ENCODE measurements around the gene EIF2AK2.

EIF2AK2 gene

GRCh38 chr2:37168217-37168981 lies 11.6 kb upstream of the EIF2AK2 start:
- DNase-seq = peak; percentile 53

DNA sequence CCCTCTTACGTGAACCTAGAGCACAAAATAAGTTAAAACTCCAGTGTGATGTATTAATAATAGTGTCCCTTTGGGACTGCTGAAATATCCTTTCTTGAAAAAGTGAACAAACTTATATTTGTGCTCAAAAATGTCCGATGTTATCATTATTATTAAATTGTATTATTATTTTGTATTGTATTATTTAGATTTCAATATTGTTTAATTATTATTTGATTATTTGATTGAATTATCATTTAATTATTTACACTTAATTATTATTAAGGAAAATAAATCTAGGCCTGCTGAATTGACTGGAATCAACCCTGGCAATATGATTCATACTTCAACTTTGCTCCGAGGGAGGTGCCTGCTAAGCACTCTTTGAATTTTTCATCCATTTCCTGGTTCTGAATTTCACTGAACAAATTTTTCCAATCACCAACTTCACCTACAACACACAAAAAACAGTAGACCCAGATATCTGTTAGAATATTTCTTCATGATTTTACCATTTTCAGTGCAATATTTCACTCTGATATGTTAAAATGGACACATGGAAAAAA lies 10.9 kb upstream of the EIF2AK2 start:
- DNase-seq = no peak

DNA sequence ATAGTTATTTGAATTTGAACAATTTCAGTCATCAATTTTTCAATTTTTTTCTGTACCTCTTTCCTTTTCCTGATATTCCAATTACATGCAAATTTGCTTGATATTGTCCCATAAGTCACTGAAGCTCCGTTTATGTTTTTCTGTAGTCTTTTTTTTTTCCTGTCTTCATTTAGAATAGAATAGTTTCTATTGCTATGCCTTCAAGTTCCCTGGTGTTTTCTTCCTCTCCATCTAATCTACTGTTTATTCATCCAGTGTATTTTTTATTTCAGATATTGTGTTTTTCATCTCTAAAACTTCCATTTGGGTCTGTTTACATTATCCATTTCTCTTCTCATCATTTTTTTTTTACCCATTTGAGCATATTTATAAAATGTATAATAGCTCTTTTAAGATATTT lies 8.0 kb upstream of the EIF2AK2 start:
- no peak for DNase-seq

- DNase-seq = peak; percentile 59
Observed at GRCh38 chr2:37156071-37156856, 516 bp downstream of the EIF2AK2 start.

DNA sequence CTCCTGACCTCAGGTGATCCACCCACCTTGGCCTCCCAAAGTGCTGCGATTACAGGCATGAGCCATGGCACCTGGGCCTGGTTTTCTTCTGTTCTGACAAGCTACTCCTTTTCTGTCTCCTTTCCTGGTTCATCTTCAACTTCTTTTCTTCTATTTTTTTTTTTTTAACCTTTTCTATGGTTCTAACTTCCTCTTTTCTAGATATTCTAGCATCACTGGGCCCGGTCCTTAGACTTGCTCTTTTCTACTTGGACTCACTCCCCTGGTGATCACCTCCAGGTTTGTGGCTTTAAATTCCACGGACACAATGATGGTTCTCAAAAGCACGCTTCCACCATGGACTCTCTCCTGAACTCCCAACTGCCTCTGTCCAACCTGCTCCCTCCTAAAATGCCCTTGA lies 2.0 kb downstream of the EIF2AK2 start:
- DNase-seq = no peak

- DNase-seq = no peak
Observed at GRCh38 chr2:37153224-37153623, 3.6 kb downstream of the EIF2AK2 start.

- no peak for DNase-seq
Observed at GRCh38 chr2:37149626-37150322, 7.0 kb downstream of the EIF2AK2 start.

DNA sequence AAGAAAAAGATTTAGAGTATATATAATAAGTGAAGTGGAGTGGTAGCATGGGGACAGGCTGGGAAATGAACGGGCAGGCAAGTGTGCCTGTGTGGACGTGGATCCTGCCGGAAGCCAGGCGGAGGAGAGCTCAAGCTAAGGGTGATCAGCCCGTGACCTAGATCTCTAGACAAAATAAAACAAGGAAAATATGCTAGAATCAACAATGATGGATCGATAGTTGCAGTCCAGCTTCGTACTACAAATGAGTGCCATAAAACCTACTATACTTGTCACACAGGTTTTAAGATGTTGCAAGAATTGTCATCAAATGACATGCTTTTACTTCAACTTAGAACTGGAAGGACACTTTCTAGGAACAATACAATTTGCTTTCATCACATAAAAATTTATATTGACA lies 8.5 kb downstream of the EIF2AK2 start:
- DNase-seq = no peak

- DNase-seq = no peak
Observed at GRCh38 chr2:37146062-37146461, 10.7 kb downstream of the EIF2AK2 start.

- no peak for DNase-seq
Observed at GRCh38 chr2:37143974-37144373, 12.8 kb downstream of the EIF2AK2 start.

DNA sequence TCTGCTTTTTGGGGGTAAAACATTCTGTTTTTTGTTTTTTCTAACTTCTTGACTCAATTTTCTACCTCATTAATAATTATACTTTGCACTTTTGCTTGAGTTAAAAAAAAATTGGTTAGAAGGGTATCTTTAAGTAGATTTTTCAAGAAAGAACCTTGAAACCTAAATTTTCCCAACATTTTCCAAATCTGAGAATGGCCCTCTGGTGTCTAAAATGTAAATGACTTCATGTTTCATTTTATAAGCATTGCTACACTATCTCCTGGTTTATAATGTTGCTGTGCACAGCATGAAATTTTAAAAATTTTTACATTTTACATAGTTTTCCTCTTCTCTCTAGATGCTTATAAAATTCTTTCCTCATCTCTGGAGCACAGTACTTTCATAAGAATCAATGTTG lies 14.2 kb downstream of the EIF2AK2 start:
- no peak for DNase-seq

GRCh38 chr2:37132914-37133313 lies 23.9 kb downstream of the EIF2AK2 start:
- DNase-seq = no peak

DNA sequence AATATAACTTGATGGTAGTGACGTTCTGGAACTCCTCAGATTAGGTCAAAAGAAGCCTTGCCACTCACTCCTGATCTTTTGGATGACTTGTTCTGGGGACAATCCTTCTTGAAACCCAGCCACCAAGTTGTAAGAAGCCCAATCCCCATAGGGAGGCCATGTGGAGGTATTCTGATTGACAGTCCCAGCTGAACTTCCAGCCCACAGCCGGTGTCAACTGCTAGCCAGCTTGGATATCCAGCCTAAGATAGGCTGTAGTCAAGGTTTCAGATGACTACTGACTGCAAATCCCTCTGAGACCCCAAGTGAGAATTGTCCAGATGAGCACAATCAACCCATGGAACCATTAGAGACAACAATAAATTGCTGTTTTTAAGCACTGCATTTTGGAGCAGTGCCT lies 31.4 kb downstream of the EIF2AK2 start:
- no peak for DNase-seq

DNA sequence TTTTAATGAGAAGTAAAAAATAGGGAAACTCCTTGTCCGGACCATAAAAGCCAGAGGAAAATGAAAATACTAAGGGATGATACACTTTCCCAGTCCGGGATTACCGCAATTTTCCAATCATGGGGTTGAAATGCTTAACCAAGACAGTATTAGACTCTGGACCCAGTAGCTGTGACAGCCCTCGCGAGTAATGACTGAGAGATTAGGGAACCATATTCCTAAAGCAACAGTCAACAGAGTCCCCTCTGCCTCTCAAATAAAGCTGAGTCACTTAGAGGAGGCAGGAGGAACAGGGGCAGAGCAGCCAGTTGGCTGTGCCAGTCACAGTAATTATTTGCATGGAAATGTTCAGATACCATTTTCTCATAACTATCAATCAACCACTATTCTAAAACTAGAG lies 37.6 kb downstream of the EIF2AK2 start:
- no peak for DNase-seq

GRCh38 chr2:37117566-37117965 lies 39.2 kb downstream of the EIF2AK2 start:
- DNase-seq = no peak

- no peak for DNase-seq
Observed at GRCh38 chr2:37111958-37112357, 44.8 kb downstream of the EIF2AK2 start.

DNA sequence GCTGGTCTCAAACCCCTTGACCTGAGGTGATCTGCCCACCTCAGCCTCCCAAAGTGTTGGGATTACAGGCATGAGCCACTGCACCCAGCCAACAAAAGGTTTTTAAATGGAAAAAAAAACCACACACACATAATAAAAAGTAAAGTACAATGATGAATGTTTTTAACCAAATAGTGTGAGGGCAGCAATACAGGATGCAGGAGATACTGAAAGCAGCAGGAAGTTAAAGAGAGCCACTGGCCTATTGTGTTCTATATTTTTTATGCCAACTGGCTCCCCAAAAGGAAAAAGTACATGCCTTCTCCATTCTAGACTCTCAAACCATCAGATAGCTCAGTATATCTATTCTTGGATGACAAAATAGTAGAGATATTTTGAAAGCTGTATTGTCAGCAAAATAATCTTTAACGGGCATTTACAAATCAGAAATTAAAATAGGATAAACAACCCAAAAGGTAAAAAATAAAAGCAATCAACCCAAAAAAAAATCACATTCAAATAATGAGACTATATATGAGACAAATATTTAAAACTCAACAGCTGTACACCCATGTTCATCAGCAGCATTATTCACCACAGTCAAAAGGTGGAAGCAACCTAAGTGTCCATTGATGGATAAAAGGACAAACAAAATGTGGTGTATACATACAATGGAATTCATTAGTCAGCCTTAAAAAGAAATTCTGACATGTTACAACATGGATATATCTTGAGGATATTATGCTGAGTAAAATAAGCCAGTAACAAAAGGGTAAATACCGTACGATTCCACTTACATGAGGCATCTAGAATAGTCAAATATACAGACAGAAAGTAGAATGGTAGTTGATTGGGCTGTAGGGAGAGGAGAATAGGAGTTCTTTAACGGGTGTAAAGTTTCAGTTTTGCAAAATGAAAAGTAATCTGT lies 46.2 kb downstream of the EIF2AK2 start:
- DNase-seq = no peak

DNA sequence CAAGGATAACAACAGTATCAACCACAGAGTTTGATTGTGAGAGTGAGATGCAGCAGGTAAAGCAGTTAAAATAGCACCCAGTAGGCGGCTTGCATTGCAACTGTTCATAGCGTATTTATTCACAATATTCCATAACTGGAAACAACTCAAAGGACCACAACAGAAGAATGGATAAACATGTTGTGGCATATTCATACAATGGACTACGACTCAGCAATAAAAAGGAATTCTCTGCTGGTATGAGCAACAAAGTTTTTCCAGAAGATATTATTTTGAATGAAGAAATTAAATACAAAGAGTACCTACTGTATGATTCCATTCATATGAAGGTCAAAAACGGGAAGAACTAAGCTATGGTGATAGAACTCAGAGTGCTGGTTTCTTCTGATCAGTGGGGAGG lies 47.3 kb downstream of the EIF2AK2 start:
- no peak for DNase-seq

DNA sequence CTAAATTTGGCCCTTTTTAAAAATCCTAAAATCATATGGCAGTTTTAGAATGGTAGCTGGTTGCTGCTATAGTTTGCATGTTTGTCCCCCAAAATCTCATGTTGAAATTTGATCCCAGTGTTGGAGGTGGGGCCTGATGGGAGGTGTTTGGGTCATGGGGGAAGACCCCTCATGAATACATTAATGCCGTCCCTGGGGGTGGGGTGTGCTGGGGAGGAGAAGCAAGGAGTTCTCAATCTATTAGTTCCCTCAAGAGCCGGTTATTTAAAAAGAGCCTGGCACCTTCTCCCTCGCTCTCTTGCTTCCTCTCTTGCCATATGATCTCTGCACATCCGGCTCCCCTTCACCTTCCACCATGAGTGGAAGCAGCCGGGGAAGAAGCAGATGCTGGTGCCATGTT lies 51.6 kb downstream of the EIF2AK2 start:
- no peak for DNase-seq

GRCh38 chr2:37104178-37104577 lies 52.6 kb downstream of the EIF2AK2 start:
- DNase-seq = no peak

DNA sequence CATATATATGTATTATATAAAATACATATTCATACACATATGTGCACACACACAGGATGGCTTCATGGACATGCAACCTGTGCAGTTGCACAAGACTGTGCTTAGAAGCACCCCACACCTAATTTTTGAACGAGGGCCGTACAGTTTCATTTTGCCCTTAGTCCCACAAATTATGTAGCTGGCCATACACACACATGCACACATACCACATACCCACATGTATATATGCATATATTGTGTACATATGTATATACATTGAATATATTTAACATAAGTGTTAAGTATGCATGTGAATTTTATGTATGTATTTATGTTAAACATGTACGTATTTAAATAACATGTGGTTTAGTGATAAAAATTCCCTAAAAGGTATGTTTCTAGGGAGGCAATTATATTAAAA lies 54.2 kb downstream of the EIF2AK2 start:
- DNase-seq = no peak

- peak; percentile 2 for DNase-seq
Observed at GRCh38 chr2:37100054-37100453, 56.7 kb downstream of the EIF2AK2 start.
